ENCODE results near the gene TMEM171.
A peak's percentile ranks its signal among the peaks of the same experiment; 100 is the strongest.

TMEM171 gene

DNA sequence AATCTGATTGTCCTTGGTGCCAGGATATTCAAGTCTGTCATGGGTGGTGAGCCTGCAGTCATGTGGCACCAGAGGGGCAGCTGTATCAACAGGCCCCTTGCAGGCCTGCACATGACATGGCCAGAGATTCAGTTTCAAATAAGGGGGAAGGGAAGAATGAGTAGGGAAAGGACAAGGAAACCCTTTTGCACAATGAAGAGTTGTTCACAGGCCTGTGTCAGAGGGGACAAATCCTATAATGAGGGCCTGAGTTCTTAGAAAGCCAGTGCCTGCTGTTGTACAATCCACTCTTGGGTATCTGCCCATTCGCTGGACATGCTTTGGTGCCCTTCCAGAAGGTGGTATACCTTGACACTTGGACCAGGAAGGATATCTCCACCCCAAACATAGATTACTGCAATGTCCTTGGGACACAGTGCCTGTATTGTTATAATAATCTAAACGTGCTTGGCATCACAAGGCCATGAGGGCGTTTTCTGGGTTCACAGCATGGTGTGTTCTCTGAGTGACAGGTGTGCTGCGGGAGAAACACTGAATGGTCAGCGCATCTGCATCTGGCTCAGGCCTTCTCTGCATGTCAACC, 1.9 kb upstream of the TMEM171 start:
- no peak overlapping the region for H3K4me3 ChIP-seq (ENCODE audit: low read depth, low read length)
- no peak for DNase-seq (ENCODE audit: low read depth)
- TF ChIP-seq, protein P1, sequence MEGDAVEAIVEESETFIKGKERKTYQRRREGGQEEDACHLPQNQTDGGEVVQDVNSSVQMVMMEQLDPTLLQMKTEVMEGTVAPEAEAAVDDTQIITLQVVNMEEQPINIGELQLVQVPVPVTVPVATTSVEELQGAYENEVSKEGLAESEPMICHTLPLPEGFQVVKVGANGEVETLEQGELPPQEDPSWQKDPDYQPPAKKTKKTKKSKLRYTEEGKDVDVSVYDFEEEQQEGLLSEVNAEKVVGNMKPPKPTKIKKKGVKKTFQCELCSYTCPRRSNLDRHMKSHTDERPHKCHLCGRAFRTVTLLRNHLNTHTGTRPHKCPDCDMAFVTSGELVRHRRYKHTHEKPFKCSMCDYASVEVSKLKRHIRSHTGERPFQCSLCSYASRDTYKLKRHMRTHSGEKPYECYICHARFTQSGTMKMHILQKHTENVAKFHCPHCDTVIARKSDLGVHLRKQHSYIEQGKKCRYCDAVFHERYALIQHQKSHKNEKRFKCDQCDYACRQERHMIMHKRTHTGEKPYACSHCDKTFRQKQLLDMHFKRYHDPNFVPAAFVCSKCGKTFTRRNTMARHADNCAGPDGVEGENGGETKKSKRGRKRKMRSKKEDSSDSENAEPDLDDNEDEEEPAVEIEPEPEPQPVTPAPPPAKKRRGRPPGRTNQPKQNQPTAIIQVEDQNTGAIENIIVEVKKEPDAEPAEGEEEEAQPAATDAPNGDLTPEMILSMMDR (IDR thresholded peaks at IDR 0.05; ENCODE audit: control insufficient read depth, extremely low read depth, insufficient read depth): no peak

DNA sequence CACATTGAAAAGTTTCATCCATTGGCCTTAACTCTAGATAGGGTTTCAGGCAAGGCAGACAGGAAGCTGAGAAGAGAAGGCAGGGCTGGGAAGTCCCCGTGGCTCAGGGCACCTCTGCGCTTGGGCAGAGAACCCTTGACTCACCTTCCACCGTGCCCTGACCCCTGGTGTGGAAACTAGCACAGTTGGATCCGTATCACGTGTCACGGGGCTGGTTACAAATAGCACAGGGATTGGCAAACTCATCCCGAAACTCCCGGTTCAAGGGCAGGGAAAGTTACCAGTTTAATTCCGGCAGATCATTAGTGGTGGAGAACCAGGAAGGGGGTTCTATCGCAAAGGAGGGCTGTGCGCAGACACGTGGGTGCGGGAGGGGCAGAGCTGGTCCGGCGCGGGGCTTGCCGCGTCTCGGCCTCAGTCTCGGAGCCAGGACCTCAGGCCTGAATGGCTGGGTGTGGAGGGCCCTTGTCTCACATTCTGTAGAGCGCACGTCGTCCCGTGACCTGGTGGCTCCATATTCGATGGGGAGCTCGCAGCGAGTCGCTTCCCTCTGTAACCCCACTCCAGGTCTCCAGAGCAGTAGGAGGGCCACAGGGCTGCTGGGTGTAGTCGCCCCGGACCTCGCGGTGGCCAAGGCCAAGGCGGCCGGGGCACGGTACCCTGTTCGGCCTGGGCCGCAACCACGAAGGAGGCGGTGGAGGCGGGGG, 771 bp upstream of the TMEM171 start:
- TF ChIP-seq, protein P1 (IDR thresholded peaks at IDR 0.05; ENCODE audit: control insufficient read depth, extremely low read depth, insufficient read depth): no peak
- no peak for DNase-seq (ENCODE audit: low read depth)
- no peak overlapping the region for H3K4me3 ChIP-seq (ENCODE audit: low read depth, low read length)

DNA sequence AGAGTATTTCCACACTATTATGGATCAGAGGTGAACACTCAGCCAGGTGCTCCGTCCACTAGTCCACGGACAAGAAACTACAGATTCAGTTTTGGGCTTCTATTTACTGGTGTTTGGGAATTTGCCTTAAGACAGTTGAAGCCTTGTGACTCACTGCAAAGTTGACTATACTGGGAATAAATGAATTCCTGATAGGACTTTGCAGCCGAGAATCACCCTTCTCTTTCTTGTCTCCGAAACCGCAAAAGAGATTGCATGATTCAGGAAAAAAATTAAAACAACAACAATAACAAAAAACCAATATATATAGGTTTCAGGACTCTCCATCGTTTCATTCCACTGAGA, 716 bp downstream of the TMEM171 start:
- DNase-seq (ENCODE audit: low read depth): no peak
- TF ChIP-seq, protein P1 (IDR thresholded peaks at IDR 0.05; ENCODE audit: control insufficient read depth, extremely low read depth, insufficient read depth): no peak
- H3K4me3 ChIP-seq (ENCODE audit: low read depth, low read length): peak overlapping the region; percentile 43

DNA sequence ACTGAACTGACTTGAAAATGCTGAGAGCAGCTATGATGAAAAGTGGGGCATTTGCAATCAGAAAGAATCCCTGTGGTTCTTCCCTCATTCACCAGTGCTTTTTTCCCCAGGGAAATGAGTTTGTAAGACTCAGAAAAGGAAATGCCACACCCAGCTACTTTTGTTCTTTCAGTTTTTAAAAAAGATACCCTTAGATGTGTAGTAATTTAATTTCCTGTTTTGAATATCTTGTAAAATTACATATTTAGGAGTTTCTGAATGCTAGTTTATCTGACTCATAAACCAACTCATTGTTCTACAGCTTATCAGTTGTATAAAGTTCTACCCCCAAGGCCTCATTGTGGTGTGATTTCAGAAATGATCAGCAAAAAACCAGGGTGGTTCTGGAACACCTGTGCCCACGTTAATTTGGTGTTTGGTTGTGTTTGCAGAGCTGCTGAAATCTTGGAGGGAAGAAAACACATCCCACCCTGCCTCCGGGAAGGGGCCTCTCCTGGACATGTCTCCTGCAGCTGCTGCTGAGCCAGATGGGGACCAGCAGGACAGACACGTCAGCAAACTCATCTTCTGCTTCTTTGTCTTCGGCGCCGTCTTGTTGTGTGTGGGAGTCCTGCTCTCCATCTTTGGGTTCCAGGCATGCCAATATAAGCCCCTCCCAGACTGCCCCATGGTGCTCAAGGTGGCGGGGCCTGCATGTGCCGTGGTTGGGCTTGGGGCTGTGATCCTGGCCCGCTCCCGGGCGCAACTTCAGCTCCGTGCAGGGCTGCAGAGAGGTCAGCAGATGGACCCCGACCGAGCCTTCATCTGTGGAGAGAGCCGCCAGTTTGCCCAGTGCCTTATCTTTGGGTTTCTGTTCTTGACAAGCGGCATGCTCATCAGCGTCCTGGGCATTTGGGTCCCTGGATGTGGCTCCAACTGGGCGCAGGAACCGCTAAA, 2.8 kb downstream of the TMEM171 start:
- no peak overlapping the region for H3K4me3 ChIP-seq (ENCODE audit: low read depth, low read length)
- DNase-seq (ENCODE audit: low read depth): no peak
- TF ChIP-seq, protein P1 (IDR thresholded peaks at IDR 0.05; ENCODE audit: control insufficient read depth, extremely low read depth, insufficient read depth): no peak

DNA sequence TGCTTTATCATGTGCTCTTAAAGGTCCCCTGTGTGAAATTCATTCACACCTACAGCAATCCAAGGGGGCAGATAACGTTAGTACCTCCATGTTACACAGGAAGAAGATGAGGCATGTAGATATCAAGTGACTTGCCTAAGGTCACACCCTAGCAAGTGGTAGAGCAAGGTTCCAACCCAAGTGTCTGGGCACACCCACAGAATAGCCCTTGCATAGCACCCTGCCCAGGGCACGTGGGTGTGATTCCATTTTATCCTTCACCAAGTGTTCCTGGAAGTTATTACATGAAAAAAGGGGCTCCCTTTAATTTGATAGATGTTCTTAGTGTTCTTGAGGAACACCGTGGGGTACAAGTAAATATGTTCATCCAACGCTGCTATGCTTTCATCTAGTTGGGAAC, 4.9 kb downstream of the TMEM171 start:
- no peak for DNase-seq (ENCODE audit: low read depth)
- TF ChIP-seq, protein P1 (IDR thresholded peaks at IDR 0.05; ENCODE audit: control insufficient read depth, extremely low read depth, insufficient read depth): no peak
- no peak overlapping the region for H3K4me3 ChIP-seq (ENCODE audit: low read depth, low read length)

DNA sequence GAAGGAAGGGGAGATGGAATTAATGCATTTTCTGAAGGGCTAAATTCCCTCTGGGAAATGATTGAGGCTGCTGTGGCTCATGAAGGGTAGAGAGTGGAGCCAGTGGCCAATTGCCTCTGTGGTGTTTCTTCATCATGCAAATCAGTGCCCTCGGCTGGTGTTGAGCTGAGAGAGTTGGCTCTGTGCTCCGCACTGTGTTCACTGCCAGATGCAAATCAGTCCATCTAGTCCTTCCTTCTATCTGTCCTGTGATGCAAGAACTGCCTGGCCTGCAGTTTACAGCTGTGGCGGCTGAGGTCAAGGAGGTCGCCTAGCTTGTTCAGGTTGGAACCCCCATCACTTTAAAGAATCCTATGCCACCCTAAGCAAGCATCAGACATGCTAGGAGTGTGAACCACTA, 6.0 kb downstream of the TMEM171 start:
- DNase-seq (ENCODE audit: low read depth): no peak
- no peak overlapping the region for H3K4me3 ChIP-seq (ENCODE audit: low read depth, low read length)
- TF ChIP-seq, protein P1 (IDR thresholded peaks at IDR 0.05; ENCODE audit: control insufficient read depth, extremely low read depth, insufficient read depth): no peak

All from LNCaP clone FGC (cell line).